GM12878 (cell line): ENCODE results near the gene KIF26A. TPM values are rescaled to one million over a fixed set of nuclear protein-coding genes. Genes with fewer than 3 reads are reported as not detected.

ENCODE experiments used
- ATAC-seq: fragments of 200-7000 bp; cut with Tn5 transposase; 3 replicates; pipeline ENCODE4 v1.9.1; 2020; ENCODE audit warnings: mild to moderate bottlenecking, moderate library complexity
- BruUV-seq: library from RNA; stranded (reverse); fragments of 400-500 nt; replicated peaks from 2 replicates; lab custom pipeline; 2021; lab: Mats Ljungman, UMichigan
- CTCF ChIA-PET: fragments of 300-600 bp; sonication (Branson Sonifier 250); formaldehyde crosslinking; extraction: SDS; loops from one replicate; lab custom pipeline; 2021; ENCODE audit warnings: inconsistent platforms; lab: Yijun Ruan, JAX
- POLR2A ChIA-PET: fragments of 350-600 bp; formaldehyde crosslinking; extraction: SDS; loops from one replicate; lab custom pipeline; 2021; ENCODE audit warnings: inconsistent platforms; lab: Charles Lee
- RAD21 ChIA-PET: fragments of 300-600 bp; sonication (Branson Sonifier 250); formaldehyde crosslinking; loops from one replicate; lab custom pipeline; 2023; ENCODE audit warnings: antibody characterized with exemption; ENCODE audit not compliant: unreplicated experiment; lab: Charles Lee
- SMC1A ChIA-PET: fragments of 300-600 bp; sonication (Branson Sonifier 250); formaldehyde crosslinking; loops from one replicate; lab custom pipeline; 2023; ENCODE audit not compliant: unreplicated experiment, uncharacterized antibody; lab: Charles Lee
- DNase-seq: peaks from one replicate; pipeline ENCODE4 v3.0.0-alpha.2; 2011; ENCODE audit warnings: low read depth, low spot score
- FAIRE-seq: peaks from 3 replicates; lab custom pipeline; 2011; peaks lifted over from hg19 to GRCh38; lab: Jason Lieb, UNC
- H2AFZ ChIP-seq: 2 replicates; pipeline ENCODE4 v1.6.0; 2011; ENCODE audit warnings: low read depth, low read length, control low read depth; ENCODE audit not compliant: control insufficient read depth
- H3K27ac ChIP-seq: 2 replicates; pipeline ENCODE4 v1.5.1; 2011; ENCODE audit warnings: control low read depth; ENCODE audit not compliant: control insufficient read depth, insufficient read depth
- H3K27me3 ChIP-seq, 2 experiments: replicated peaks in 1 of 2; 2 replicates each; pipeline versions ENCODE4 v1.6.0 to v1.6.1; 2011; ENCODE audit warnings: low read length in 1 of 2; ENCODE audit not compliant: control insufficient read depth in 2 of 2, insufficient read depth in 2 of 2
- H3K36me3 ChIP-seq, 2 experiments: 2 replicates each; pipeline ENCODE4 v1.5.1; 2011; ENCODE audit warnings: low read length in 1 of 2; ENCODE audit not compliant: control insufficient read depth in 2 of 2, insufficient read depth in 2 of 2
- H3K4me1 ChIP-seq: 2 replicates; pipeline ENCODE4 v1.6.1; 2011; ENCODE audit warnings: mild to moderate bottlenecking, low read length, moderate library complexity, mixed read lengths; ENCODE audit not compliant: control insufficient read depth, insufficient read depth
- H3K4me2 ChIP-seq: 2 replicates; pipeline ENCODE4 v1.6.0; 2011; ENCODE audit warnings: control low read depth; ENCODE audit not compliant: control insufficient read depth, insufficient read depth
- H3K4me3 ChIP-seq: fragments of 200-600 bp; sonication (generic); 2 replicates; pipeline ENCODE4 v1.5.1; 2016
- H3K79me2 ChIP-seq: 2 replicates; pipeline ENCODE4 v1.6.0; 2011; ENCODE audit warnings: low read length; ENCODE audit not compliant: control insufficient read depth, insufficient read depth
- H3K9ac ChIP-seq: 2 replicates; pipeline ENCODE4 v1.8.0; 2011; ENCODE audit warnings: low read length, control low read depth, mixed read lengths; ENCODE audit not compliant: control insufficient read depth, insufficient read depth
- H3K9me3 ChIP-seq: replicated peaks from 3 replicates; pipeline ENCODE4 v1.5.1; 2011; ENCODE audit warnings: mild to moderate bottlenecking, low read length; ENCODE audit not compliant: control insufficient read depth, insufficient read depth
- H4K20me1 ChIP-seq: 2 replicates; pipeline ENCODE4 v1.6.0; 2011; ENCODE audit not compliant: control insufficient read depth, insufficient read depth
- CBX5 ChIP-seq: sonication (generic); IDR thresholded peaks from 2 replicates; pipeline ENCODE4 v1.6.1; 2016; ENCODE audit warnings: low read depth, moderate library complexity, mild to moderate bottlenecking, inconsistent platforms
- CHD4 ChIP-seq: fragments of 200-600 bp; sonication (generic); IDR thresholded peaks from 2 replicates; pipeline ENCODE4 v1.6.1; 2016; ENCODE audit warnings: mild to moderate bottlenecking
- EZH2 ChIP-seq: IDR thresholded peaks from 2 replicates; pipeline ENCODE4 v1.6.1; 2012; ENCODE audit warnings: low read depth, mild to moderate bottlenecking, control low read depth, inconsistent platforms, low read length, borderline replicate concordance; ENCODE audit not compliant: control insufficient read depth
- HDAC2 ChIP-seq: fragments of 200-600 bp; sonication (generic); IDR thresholded peaks from 2 replicates; pipeline ENCODE4 v1.6.1; 2017
- NFIC ChIP-seq: IDR thresholded peaks from 2 replicates; pipeline ENCODE4 v1.6.1; 2012; ENCODE audit warnings: low read depth, mild to moderate bottlenecking, inconsistent platforms, low read length, moderate library complexity
- NRF1 ChIP-seq: conservative IDR thresholded peaks from 2 replicates; pipeline ENCODE4 v1.6.1; 2011; ENCODE audit warnings: mild to moderate bottlenecking, low read depth, low read length, improper control_type of control experiment
- PAX8 ChIP-seq: fragments of 450-650 bp; IDR thresholded peaks from 2 replicates; pipeline ENCODE4 v1.6.1; 2017; ENCODE audit warnings: mild to moderate bottlenecking, moderate library complexity
- RAD21 ChIP-seq: IDR thresholded peaks from 2 replicates; pipeline ENCODE4 v1.6.1; 2011; ENCODE audit warnings: mild to moderate bottlenecking, low read depth, low read length, moderate library complexity; ENCODE audit not compliant: insufficient read depth
- RAD51 ChIP-seq: fragments of 450-650 bp; IDR thresholded peaks from 2 replicates; pipeline ENCODE4 v1.6.1; 2016; ENCODE audit warnings: moderate library complexity, mild to moderate bottlenecking, inconsistent platforms
- USF2 ChIP-seq: IDR thresholded peaks from 2 replicates; pipeline ENCODE4 v1.6.1; 2011; ENCODE audit warnings: low read depth, low read length, improper control_type of control experiment, borderline replicate concordance
- WGBS: methylation state at CpG from one replicate; pipeline ENCODE4 v1.1.6; 2016; ENCODE audit warnings: low lambda C conversion rate; ENCODE audit not compliant: insufficient replicate concordance, insufficient coverage; ENCODE audit errors: missing lambda C conversion rate; 5-methylcytosine and 5-hydroxymethylcytosine counted together
- in situ Hi-C: fragments of 300-500 bp; cut with MboI; formaldehyde crosslinking; loops from 9 replicates; pipeline ENCODE4 v1.14.3; 2018; ENCODE audit warnings: mixed read lengths
- intact Hi-C: fragments of 100-400 bp; cut with micrococcal nuclease; formaldehyde crosslinking; loops from one replicate; pipeline ENCODE4 v1.14.2; 2022; ENCODE audit not compliant: unreplicated experiment
- polyA plus RNA-seq, 11 experiments: library from polyadenylated mRNA; depleted of rRNA in 4 of 11; unstranded in 6 of 11; stranded (reverse) in 5 of 11; fragments of >200 nt; fragmentation: Nextera tagmentation in 4 of 11; fragmentation: Illumina TruSeq in 1 of 11; extraction: Ambion mirVana in 4 of 11; extraction: Trizol in 1 of 11; gene quantifications; 1 replicate in 1 of 11; 2 replicates in 10 of 11; pipeline versions ENCODE4 v1.2.1 to v1.2.3, GENCODE V29; 2011 to 2016; ENCODE audit warnings: inconsistent platforms in 2 of 11, missing spikeins in 2 of 11, low read depth in 1 of 11
- total RNA-seq, 4 experiments: library from RNA; depleted of rRNA in 3 of 4; stranded (reverse); fragments of >200 nt in 3 of 4; fragmentation: Illumina TruSeq in 1 of 4; extraction: Trizol in 1 of 4; gene quantifications; 2 replicates each; pipeline versions ENCODE4 v1.2.1 to v1.2.3, GENCODE V29; 2013 to 2021
- TF ChIP-seq, protein P1 (sequence below): fragments of 450-650 bp; IDR thresholded peaks from 2 replicates; pipeline ENCODE4 v1.6.1; 2017; ENCODE audit warnings: mild to moderate bottlenecking
- TF ChIP-seq, protein P2 (sequence below): IDR thresholded peaks from 2 replicates; pipeline ENCODE4 v1.6.1; 2011; ENCODE audit warnings: borderline replicate concordance, low read depth, mild to moderate bottlenecking, moderate library complexity, low read length; ENCODE audit not compliant: insufficient read depth, poor library complexity, severe bottlenecking

Gene KIF26A
- total and polyA plus RNA-seq, 10 of the 15 experiments (the other 5 are each of a cell fraction or from before 2014, with no cell fraction given), result 0.05 TPM; not detected in 9

DNA sequence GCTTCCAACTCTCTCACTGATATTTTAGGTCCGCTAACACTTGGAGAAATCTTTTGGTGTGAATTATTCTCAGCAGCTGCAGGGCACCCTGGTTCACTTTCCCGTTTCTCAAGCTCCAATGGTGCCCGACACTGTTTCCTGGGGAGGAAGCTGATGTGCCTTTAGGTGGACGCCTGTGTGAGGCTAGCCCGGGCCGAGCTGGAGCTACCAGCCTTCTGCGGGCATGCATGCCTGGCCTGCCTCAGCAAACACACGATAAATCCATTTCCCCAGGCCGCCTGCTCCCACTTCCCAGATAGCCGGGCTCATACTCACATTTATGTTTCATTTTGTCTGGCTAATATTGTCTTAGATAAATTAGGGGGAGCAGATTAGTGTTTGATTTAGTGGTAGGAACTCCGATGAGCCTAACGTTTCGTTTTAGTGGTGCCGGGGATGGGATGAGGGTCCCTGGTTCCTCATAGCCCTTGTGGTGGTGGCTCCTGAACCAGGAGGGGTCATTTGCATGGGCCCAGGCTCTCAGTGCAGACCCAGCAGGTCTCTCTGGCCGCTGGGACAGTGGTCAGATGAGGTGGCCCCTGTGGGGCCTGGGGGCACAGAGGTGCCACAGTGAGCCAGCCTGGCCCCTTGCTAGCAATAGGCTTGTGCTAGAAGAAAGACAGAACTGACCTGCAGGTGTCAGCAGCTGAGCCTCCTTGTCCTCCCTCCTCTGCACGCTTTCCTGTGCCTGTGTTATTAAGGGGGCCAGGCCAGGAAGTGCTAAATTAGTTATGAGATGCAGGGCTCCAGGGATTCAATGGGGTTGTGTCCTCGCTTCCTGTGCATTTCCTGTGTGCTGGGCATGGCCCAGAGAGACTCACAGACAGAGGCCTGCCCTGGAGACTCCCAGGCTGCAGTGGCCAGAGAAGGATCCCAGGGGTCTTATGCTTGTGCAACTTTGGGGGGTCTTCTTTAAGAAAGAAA is 88.3 kb downstream of the KIF26A start:
- H3K4me3 ChIP-seq, result no peak overlapping the region
- H3K36me3 ChIP-seq, result no peaks in the 10 kb centered on the region
- H3K9me3 ChIP-seq, result no peaks in the 10 kb centered on the region; the same call in 2 of the 3 replicates
- H4K20me1 ChIP-seq, result no peaks in the 10 kb centered on the region
- DNase-seq, result no peak
- TF ChIP-seq NRF1, result no peak
- TF ChIP-seq HDAC2, result no peak
- TF ChIP-seq CBX5, result no peak
- TF ChIP-seq CHD4, result no peak
- TF ChIP-seq RAD51, result no peak
- TF ChIP-seq NFIC, result no peak
- TF ChIP-seq RAD21, result no peak
- no peak for TF ChIP-seq USF2
- TF ChIP-seq, protein P1, sequence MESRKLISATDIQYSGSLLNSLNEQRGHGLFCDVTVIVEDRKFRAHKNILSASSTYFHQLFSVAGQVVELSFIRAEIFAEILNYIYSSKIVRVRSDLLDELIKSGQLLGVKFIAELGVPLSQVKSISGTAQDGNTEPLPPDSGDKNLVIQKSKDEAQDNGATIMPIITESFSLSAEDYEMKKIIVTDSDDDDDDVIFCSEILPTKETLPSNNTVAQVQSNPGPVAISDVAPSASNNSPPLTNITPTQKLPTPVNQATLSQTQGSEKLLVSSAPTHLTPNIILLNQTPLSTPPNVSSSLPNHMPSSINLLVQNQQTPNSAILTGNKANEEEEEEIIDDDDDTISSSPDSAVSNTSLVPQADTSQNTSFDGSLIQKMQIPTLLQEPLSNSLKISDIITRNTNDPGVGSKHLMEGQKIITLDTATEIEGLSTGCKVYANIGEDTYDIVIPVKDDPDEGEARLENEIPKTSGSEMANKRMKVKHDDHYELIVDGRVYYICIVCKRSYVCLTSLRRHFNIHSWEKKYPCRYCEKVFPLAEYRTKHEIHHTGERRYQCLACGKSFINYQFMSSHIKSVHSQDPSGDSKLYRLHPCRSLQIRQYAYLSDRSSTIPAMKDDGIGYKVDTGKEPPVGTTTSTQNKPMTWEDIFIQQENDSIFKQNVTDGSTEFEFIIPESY, result no peak
- TF ChIP-seq, protein P2, sequence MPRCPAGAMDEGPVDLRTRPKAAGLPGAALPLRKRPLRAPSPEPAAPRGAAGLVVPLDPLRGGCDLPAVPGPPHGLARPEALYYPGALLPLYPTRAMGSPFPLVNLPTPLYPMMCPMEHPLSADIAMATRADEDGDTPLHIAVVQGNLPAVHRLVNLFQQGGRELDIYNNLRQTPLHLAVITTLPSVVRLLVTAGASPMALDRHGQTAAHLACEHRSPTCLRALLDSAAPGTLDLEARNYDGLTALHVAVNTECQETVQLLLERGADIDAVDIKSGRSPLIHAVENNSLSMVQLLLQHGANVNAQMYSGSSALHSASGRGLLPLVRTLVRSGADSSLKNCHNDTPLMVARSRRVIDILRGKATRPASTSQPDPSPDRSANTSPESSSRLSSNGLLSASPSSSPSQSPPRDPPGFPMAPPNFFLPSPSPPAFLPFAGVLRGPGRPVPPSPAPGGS, result no peak
- TF ChIP-seq EZH2, result no peak
- no peak for TF ChIP-seq PAX8
- ATAC-seq, result no peak
- no peak overlapping the region for H3K4me2 ChIP-seq
- intact Hi-C loops (no loop called here), in situ Hi-C loops (no loop called here)
- no TSS peak for BruUV-seq
- ChIA-PET SMC1A (no interaction called here), CTCF (no interaction called here), RAD21 (no interaction called here), POLR2A (no interaction called here)
- WGBS, result 30% methylated on average over 17 of the region's 17 CpGs
- no peaks in the 10 kb centered on the region for H3K79me2 ChIP-seq
- no peaks in the 10 kb centered on the region for H3K27me3 ChIP-seq
- no peak overlapping the region for H2AFZ ChIP-seq
- H3K27ac ChIP-seq, result no peak overlapping the region
- no peak overlapping the region for H3K9ac ChIP-seq
- no peak for FAIRE-seq
- no peaks in the 10 kb centered on the region for H3K4me1 ChIP-seq
